Heart left ventricle (tissue), 16 donors: Measurements from ENCODE around the gene JAKMIP1. TPM values are rescaled to one million over a fixed set of nuclear protein-coding genes. Genes with fewer than 3 reads are reported as not detected.

Experiments
- ATAC-seq, 4 donors: fragments of 200-7000 bp; cut with Tn5 transposase; one replicate each; pipeline ENCODE4 v1.9.1; 2020 to 2022; ENCODE audit warnings: moderate library complexity in 4 of 4, mild to moderate bottlenecking in 3 of 4, moderate number of reproducible peaks in 1 of 4
- DNase-seq, 5 donors: peaks; one replicate each; pipeline ENCODE4 v3.0.0-alpha.2; 2020
- H3K27ac ChIP-seq, 12 donors: fragments of 200-600 bp; sonication (generic) in 4 of 12; one replicate each; pipeline versions ENCODE4 v1.5.0 to v1.8.0; 2016 to 2022; ENCODE audit warnings: mild to moderate bottlenecking in 2 of 12
- H3K27me3 ChIP-seq, 9 donors: fragments of 200-600 bp; sonication (generic) in 2 of 9; one replicate each; pipeline versions ENCODE4 v1.5.1 to v1.8.0; 2016 to 2022; ENCODE audit warnings: mild to moderate bottlenecking in 3 of 9
- H3K36me3 ChIP-seq, 9 donors: fragments of 200-600 bp; sonication (generic) in 2 of 9; one replicate each; pipeline versions ENCODE4 v1.5.0 to v1.8.0; 2018 to 2022; ENCODE audit warnings: mild to moderate bottlenecking in 2 of 9
- H3K4me1 ChIP-seq, 12 donors: fragments of 200-600 bp; sonication (generic) in 4 of 12; one replicate each; pipeline versions ENCODE4 v1.5.0 to v1.8.0; 2016 to 2022; ENCODE audit warnings: mild to moderate bottlenecking in 3 of 12
- H3K4me3 ChIP-seq, 12 donors: fragments of 200-600 bp; sonication (generic) in 4 of 12; one replicate each; pipeline versions ENCODE4 v1.5.0 to v1.8.0; 2017 to 2022; ENCODE audit warnings: mild to moderate bottlenecking in 9 of 12, moderate library complexity in 4 of 12
- H3K9me3 ChIP-seq, 12 donors: fragments of 200-600 bp; sonication (generic) in 4 of 12; one replicate each; pipeline versions ENCODE4 v1.5.0 to v1.8.0; 2016 to 2022; ENCODE audit warnings: mild to moderate bottlenecking in 1 of 12
- POLR2A ChIP-seq, 2 donors: fragments of 450-650 bp; IDR thresholded peaks; one replicate each; pipeline ENCODE4 v1.6.1; 2017; ENCODE audit warnings: antibody characterized with exemption in 2 of 2, mild to moderate bottlenecking in 2 of 2, moderate library complexity in 2 of 2
- WGBS, 4 donors: extraction: QIAGEN DNeasy Blood & Tissue Kit in 2 of 4; methylation state at CpG; one replicate each; pipeline versions ENCODE4 v1.1.5 to v1.1.7; 2013 to 2018; 5-methylcytosine and 5-hydroxymethylcytosine counted together
- intact Hi-C, 10 donors: fragments of 100-400 bp; cut with DNase I; formaldehyde crosslinking; loops; one replicate each; pipeline versions ENCODE4 v1.11.1 to v1.14.2; 2022
- polyA plus RNA-seq, 2 donors: library from polyadenylated mRNA; stranded (reverse); fragments of 200-250 nt; gene quantifications; one replicate each; pipeline ENCODE4 v1.2.3, GENCODE V29; 2013
- total RNA-seq, 9 donors: library from RNA; depleted of rRNA in 2 of 9; stranded (reverse); fragments of >200 nt in 2 of 9; fragmentation: NEBNext Ultra II Directional in 3 of 9; extraction: Animal tissue kit (Norgen Biotek cat#: 25700) in 3 of 9; gene quantifications; one replicate each; pipeline versions ENCODE4 v1.1.0 to v1.2.4, GENCODE V29; 2016 to 2023
- TF ChIP-seq, protein P1 (sequence below), 12 donors: fragments of 200-600 bp; sonication (generic) in 4 of 12; IDR thresholded peaks; one replicate each; pipeline versions ENCODE4 v1.5.0 to v1.8.0; 2018 to 2022; ENCODE audit warnings: antibody characterized with exemption in 12 of 12, mild to moderate bottlenecking in 5 of 12
- donor health status: ischemic (EF 13 %, LVEDD 7.1; RV severe dilation, severe dysfunction).
- donor health status: healthy with polysubstance abuse.
- donor health status: DM: no; HTN: yes; CAD: no.
- donor health status: DM: no; HTN: no; CAD: no.
- donor health status: ischemic (EF 25% LVEDD 6.9; RV normal size, moderate dysfunction).
- donor health status: ischemic (EF 25% LVEDD 5.7; RV mildly dilated, moderate dysfunction).
- donor health status: healthy.
- donor health status: DM: yes; HTN: yes; CAD: no.
- donor health status: ischemic (EF 35%, LVEDD 5.7; RV mildly dilated, moderate dysfunction).
- donor health status: nonischemic (EF 11% LVEDD 7.7; RV severe dilation, severe dysfunction).
- donor health status: DM: yes; HTN: yes; CAD: no.
- donor health status: PGD.
- donor health status: ischemic (EF 29% LVEDD 5.4; RV normal size, mild dysfunction).
- donor health status: nonischemic (EF 23%, LVEDD 6.1; RV moderate dilation, normal function).

JAKMIP1 gene
- total and polyA plus RNA-seq, 11 donors = 0.01 to 0.99 (median 0.23) TPM; not detected in 6

GRCh38 chr4:5982156-5982973 lies 218.0 kb downstream of the JAKMIP1 start:
- ATAC-seq (no peak), DNase-seq (no peak)
- TF ChIP-seq, protein P1, sequence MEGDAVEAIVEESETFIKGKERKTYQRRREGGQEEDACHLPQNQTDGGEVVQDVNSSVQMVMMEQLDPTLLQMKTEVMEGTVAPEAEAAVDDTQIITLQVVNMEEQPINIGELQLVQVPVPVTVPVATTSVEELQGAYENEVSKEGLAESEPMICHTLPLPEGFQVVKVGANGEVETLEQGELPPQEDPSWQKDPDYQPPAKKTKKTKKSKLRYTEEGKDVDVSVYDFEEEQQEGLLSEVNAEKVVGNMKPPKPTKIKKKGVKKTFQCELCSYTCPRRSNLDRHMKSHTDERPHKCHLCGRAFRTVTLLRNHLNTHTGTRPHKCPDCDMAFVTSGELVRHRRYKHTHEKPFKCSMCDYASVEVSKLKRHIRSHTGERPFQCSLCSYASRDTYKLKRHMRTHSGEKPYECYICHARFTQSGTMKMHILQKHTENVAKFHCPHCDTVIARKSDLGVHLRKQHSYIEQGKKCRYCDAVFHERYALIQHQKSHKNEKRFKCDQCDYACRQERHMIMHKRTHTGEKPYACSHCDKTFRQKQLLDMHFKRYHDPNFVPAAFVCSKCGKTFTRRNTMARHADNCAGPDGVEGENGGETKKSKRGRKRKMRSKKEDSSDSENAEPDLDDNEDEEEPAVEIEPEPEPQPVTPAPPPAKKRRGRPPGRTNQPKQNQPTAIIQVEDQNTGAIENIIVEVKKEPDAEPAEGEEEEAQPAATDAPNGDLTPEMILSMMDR (IDR thresholded peaks at IDR 0.05) = no peak
- no peak for TF ChIP-seq POLR2A (IDR thresholded peaks at IDR 0.05)
- Histone ChIP-seq H3K27ac (no peak overlapping the region), H3K4me1 (no peaks in the 10 kb centered on the region), H3K9me3 (peaks cover 0 to 18% (median 3%) of the 10 kb centered on the region in 12 donors), H3K27me3 (peaks cover 0 to 48% (median 24%) of the 10 kb centered on the region in 9 donors), H3K4me3 (no peak overlapping the region), H3K36me3 (no peaks in the 10 kb centered on the region)
- 71 to 81% (median 73%) methylated on average over 7 to 9 of the region's 9 CpGs for WGBS, 4 donors
- intact Hi-C loops = no loop called here

DNA sequence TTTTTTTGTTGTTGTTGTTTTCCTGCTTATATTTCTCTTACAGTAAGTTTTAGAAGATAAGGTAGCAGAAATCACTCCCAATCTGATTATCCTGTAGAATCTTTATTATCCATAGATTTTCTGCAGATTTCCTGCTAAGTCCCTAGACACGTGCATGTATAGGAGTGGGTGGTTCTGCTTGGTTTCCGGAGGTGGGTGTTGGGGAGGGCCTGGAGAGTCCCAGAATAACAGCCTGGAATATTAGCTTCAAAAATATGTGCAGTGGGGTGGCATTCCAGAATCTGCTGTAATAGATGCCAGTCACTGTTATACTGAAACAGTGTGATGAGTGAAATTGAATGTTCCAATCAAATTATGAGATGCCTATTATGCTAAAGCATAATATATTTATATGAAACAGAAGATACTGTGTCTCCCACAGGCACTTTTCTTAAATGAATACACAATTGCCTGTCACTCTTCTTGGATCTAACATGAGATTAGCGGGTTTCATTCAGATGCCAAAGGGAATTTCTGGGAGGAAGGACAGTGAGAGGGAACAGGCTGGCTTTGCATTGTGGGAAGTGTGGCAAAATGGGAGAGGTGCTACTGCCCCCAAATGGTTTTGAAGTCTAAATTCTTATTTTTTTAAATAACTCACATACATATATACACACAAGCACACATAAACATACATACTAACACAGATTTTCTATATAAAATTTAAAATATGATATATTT lies 219.8 kb downstream of the JAKMIP1 start:
- intact Hi-C loops = no loop called here
- H3K4me3 ChIP-seq = no peak overlapping the region
- TF ChIP-seq POLR2A (IDR thresholded peaks at IDR 0.05) = no peak
- TF ChIP-seq, protein P1 (IDR thresholded peaks at IDR 0.05) = peak in 1 of 12 donors; percentile 18
- H3K9me3 ChIP-seq = peaks cover 0 to 18% (median 3%) of the 10 kb centered on the region in 12 donors
- DNase-seq (no peak), ATAC-seq (no peak)
- H3K27ac ChIP-seq = no peak overlapping the region
- 36 to 43% (median 39%) methylated on average over 3 of the region's 3 CpGs for WGBS, 4 donors
- no peaks in the 10 kb centered on the region for H3K4me1 ChIP-seq
- peaks cover 0 to 63% (median 24%) of the 10 kb centered on the region in 9 donors for H3K27me3 ChIP-seq
- H3K36me3 ChIP-seq = no peaks in the 10 kb centered on the region

- DNase-seq (no peak), ATAC-seq (peak in 1 of 4 donors; percentile 28)
- no peak for TF ChIP-seq POLR2A (IDR thresholded peaks at IDR 0.05)
- TF ChIP-seq, protein P1 (IDR thresholded peaks at IDR 0.05) = peak in 10 of 12 donors; percentile 19 to 45 (median 26)
- intact Hi-C loops = loop anchor here in 4 of 10 donors (10.0 kb wide), 2 partner anchors 145 to 155 kb away; no protein-coding TSS in a partner anchor
- no peak overlapping the region for H3K27ac ChIP-seq
- no peaks in the 10 kb centered on the region for H3K36me3 ChIP-seq
- peaks cover 0 to 67% (median 24%) of the 10 kb centered on the region in 9 donors for H3K27me3 ChIP-seq
- 13 to 18% (median 14%) methylated on average over 11 of the region's 11 CpGs for WGBS, 4 donors
- H3K4me3 ChIP-seq = no peak overlapping the region
- no peaks in the 10 kb centered on the region for H3K4me1 ChIP-seq
- peaks cover 0 to 14% (median 3%) of the 10 kb centered on the region in 12 donors for H3K9me3 ChIP-seq
These were observed 220.4 kb downstream of the JAKMIP1 start for GRCh38 chr4:5979981-5980380.

DNA sequence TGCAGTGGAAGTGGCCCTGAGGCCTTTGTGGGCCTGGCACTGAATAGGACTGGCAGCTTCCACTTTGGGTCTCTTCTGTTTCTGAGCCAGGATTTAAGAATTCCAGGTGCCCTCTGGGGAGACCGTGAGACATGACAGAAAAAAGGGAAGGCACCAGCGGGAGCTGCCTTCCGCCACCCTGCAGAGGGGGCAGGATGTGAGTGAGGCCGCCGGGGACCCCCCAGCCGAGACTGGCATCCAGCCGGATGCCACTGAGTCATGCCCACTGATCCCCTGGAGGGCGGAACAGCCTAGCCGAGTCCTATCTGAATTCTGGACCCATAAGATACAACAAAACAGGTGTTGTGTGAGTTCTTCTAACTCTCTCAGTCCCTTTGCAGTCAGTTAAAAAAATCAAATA lies 223.4 kb downstream of the JAKMIP1 start:
- peaks cover 0 to 74% (median 18%) of the 10 kb centered on the region in 9 donors for H3K27me3 ChIP-seq
- 62 to 75% (median 64%) methylated on average over 8 to 9 of the region's 9 CpGs for WGBS, 4 donors
- intact Hi-C loops = loop anchor here in 4 of 10 donors (10.0 kb wide), 2 partner anchors 142 to 152 kb away; no protein-coding TSS in a partner anchor

More for the DNA sequence above, 223.4 kb downstream of the JAKMIP1 start:
- H3K9me3 ChIP-seq = no peaks in the 10 kb centered on the region
- no peak overlapping the region for H3K27ac ChIP-seq
- TF ChIP-seq POLR2A (IDR thresholded peaks at IDR 0.05) = no peak
- TF ChIP-seq, protein P1 (IDR thresholded peaks at IDR 0.05) = no peak
- DNase-seq (no peak), ATAC-seq (no peak)
- H3K36me3 ChIP-seq = no peaks in the 10 kb centered on the region
- H3K4me1 ChIP-seq = no peaks in the 10 kb centered on the region
- no peak overlapping the region for H3K4me3 ChIP-seq
